Sigmoid colon (tissue), 7 donors: ENCODE results near the gene RHEB. TPM values are rescaled to one million over a fixed set of nuclear protein-coding genes. Genes with fewer than 3 reads are reported as not detected.
A peak's percentile ranks its signal among the peaks of the same experiment; 100 is the strongest.

Experiments
- DNase-seq: peaks from one replicate; pipeline ENCODE4 v3.0.0-alpha.2; 2019
- H3K27ac ChIP-seq, 4 donors: fragments of 200-600 bp; sonication (generic); one replicate each; pipeline ENCODE4 v1.5.1; 2016 to 2019; ENCODE audit warnings: mild to moderate bottlenecking in 1 of 4
- H3K27me3 ChIP-seq, 3 donors: fragments of 200-600 bp; sonication (generic); one replicate each; pipeline ENCODE4 v1.5.1; 2019; ENCODE audit warnings: mild to moderate bottlenecking in 1 of 3
- H3K36me3 ChIP-seq, 4 donors: fragments of 200-600 bp; sonication (generic); one replicate each; pipeline ENCODE4 v1.5.1; 2016 to 2019
- H3K4me1 ChIP-seq, 4 donors: fragments of 200-600 bp; sonication (generic); one replicate each; pipeline ENCODE4 v1.5.1; 2017 to 2019
- H3K4me3 ChIP-seq, 4 donors: fragments of 200-600 bp; sonication (generic); one replicate each; pipeline ENCODE4 v1.5.1; 2017 to 2019; ENCODE audit warnings: mild to moderate bottlenecking in 2 of 4, moderate library complexity in 1 of 4
- H3K9me3 ChIP-seq, 4 donors: fragments of 200-600 bp in 3 of 4; sonication (generic) in 3 of 4; one replicate each; pipeline versions ENCODE4 v1.5.1 to v1.6.1; 2013 to 2019
- EP300 ChIP-seq, 4 donors: sonication (generic); formaldehyde crosslinking; IDR thresholded peaks; one replicate each; pipeline ENCODE4 v1.6.1; 2017; ENCODE audit warnings: antibody characterized with exemption in 4 of 4
- POLR2A ChIP-seq, 2 donors: fragments of 450-650 bp; IDR thresholded peaks; one replicate each; pipeline ENCODE4 v1.6.1; 2016; ENCODE audit warnings: antibody characterized with exemption in 2 of 2, mild to moderate bottlenecking in 2 of 2, moderate library complexity in 2 of 2
- POLR2AphosphoS5 ChIP-seq, 4 donors: sonication (generic); formaldehyde crosslinking; IDR thresholded peaks; one replicate each; pipeline ENCODE4 v1.6.1; 2017; ENCODE audit warnings: antibody characterized with exemption in 4 of 4
- WGBS, 2 donors: extraction: QIAGEN DNeasy Blood & Tissue Kit; methylation state at CpG; one replicate each; pipeline ENCODE4 v1.1.7; 2013; 5-methylcytosine and 5-hydroxymethylcytosine counted together
- intact Hi-C: fragments of 100-400 bp; cut with DNase I; formaldehyde crosslinking; loops from one replicate; pipeline ENCODE4 v1.15.1; 2023
- polyA plus RNA-seq, 3 donors: library from polyadenylated mRNA; stranded (reverse); fragments of 200-250 nt; gene quantifications; one replicate each; pipeline ENCODE4 v1.2.3, GENCODE V29; 2013
- total RNA-seq, 4 donors: library from RNA; depleted of rRNA; stranded (reverse); fragments of >200 nt; gene quantifications; one replicate each; pipeline ENCODE4 v1.1.0, GENCODE V29; 2016
- TF ChIP-seq, protein P1 (sequence below), 4 experiments: fragments of 450-650 bp in 3 of 4; fragments of 200-600 bp in 1 of 4; IDR thresholded peaks; one replicate each; pipeline ENCODE4 v1.5.1; 2016 to 2019; ENCODE audit warnings: antibody characterized with exemption in 4 of 4, mild to moderate bottlenecking in 3 of 4, moderate library complexity in 2 of 4
- donor health status: healthy with polysubstance abuse.
- donor health status: Bipolar disorder and iron deficiency.
- donor health status: healthy.

The RHEB gene
- total and polyA plus RNA-seq, 7 donors = 48.3 to 162 (median 121) TPM

DNA sequence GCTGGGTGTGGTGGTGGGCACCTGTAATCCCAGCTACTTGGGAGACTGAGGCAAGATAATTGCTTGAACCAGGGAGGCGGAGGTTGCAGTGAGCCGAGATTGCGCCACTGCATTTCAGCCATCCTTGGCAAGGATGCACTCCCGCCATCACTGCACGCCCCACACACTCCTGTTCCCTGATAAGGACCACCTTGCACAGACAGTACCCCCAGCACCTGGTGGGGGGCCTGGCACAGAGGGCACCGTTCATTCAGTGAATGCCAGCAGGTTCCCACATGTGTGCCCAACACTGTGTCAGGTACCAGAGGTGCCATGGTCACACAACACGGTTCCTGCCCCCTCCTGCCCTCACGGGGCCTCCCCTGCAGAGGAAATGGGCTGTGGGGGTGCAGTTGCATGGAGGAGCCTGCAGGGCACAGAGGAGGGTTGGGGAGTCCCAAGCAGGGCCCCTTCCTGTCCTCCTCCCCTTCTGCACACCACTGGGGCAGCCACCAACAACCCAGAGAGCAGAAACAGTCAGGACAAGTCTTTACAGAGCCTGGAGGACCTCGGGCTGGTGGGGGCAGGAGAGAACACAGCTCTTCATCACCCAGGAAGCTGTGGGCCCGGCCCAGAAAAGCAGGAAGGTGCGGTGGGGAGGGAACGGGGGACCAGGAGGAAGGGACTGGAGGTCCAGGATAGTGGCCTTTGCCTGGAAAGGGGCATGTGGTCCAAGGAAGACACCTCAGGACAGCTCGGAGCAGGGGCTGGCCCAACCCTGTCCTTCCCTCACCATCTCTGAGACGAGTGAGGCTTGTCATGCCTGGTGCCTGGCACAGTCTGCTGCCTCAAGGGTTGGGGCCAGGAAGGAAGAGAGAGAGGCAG lies 86.8 kb downstream of the RHEB start:
- H3K27me3 ChIP-seq = no peaks in the 10 kb centered on the region
- no peak overlapping the region for H3K4me3 ChIP-seq
- no peaks in the 10 kb centered on the region for H3K9me3 ChIP-seq
- WGBS, 2 donors = 64 to 73% methylated on average over 14 of the region's 14 CpGs
- TF ChIP-seq, protein P1, sequence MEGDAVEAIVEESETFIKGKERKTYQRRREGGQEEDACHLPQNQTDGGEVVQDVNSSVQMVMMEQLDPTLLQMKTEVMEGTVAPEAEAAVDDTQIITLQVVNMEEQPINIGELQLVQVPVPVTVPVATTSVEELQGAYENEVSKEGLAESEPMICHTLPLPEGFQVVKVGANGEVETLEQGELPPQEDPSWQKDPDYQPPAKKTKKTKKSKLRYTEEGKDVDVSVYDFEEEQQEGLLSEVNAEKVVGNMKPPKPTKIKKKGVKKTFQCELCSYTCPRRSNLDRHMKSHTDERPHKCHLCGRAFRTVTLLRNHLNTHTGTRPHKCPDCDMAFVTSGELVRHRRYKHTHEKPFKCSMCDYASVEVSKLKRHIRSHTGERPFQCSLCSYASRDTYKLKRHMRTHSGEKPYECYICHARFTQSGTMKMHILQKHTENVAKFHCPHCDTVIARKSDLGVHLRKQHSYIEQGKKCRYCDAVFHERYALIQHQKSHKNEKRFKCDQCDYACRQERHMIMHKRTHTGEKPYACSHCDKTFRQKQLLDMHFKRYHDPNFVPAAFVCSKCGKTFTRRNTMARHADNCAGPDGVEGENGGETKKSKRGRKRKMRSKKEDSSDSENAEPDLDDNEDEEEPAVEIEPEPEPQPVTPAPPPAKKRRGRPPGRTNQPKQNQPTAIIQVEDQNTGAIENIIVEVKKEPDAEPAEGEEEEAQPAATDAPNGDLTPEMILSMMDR (IDR thresholded peaks at IDR 0.05) = no peak
- TF ChIP-seq POLR2AphosphoS5 (IDR thresholded peaks at IDR 0.05) = no peak
- TF ChIP-seq EP300 (IDR thresholded peaks at IDR 0.05) = no peak
- TF ChIP-seq POLR2A (IDR thresholded peaks at IDR 0.05) = no peak
- H3K36me3 ChIP-seq = no peaks in the 10 kb centered on the region
- intact Hi-C loops = no loop called here
- H3K27ac ChIP-seq = no peak overlapping the region
- peaks cover 0 to 38% (median 26%) of the 10 kb centered on the region in 4 donors for H3K4me1 ChIP-seq
- peak; percentile 60 for DNase-seq

DNA sequence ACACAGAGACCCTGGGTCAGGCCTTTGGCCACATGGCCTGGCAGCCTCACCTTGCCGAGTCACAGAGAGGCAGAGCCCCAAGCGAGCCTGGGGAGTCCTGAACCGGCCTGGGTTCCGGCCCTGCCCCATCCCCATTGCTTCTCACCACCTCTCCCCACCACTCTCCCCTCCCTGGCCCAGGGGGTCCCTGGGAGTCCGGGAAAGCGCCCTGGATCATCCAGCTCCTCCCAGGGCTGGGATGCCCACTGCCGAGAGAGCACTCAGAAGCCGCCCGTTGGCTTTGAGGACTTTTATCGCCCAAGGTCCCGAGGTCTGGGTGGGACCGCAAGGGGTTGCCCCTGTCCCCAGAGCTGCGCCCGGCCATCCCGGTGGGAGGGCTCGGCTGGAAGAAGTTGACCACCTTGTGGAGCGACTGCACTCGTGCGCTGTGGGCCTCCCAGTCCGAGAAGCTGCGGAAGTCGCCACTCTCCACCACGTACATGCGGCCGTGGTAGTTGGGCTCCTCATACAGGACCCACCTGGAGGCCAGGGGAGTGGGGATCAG lies 87.9 kb downstream of the RHEB start:
- 94 to 97% methylated on average over 25 of the region's 25 CpGs for WGBS, 2 donors
- H3K4me3 ChIP-seq = no peak overlapping the region
- H3K36me3 ChIP-seq = no peaks in the 10 kb centered on the region
- TF ChIP-seq, protein P1 (IDR thresholded peaks at IDR 0.05) = no peak
- no peak for TF ChIP-seq POLR2A (IDR thresholded peaks at IDR 0.05)
- TF ChIP-seq POLR2AphosphoS5 (IDR thresholded peaks at IDR 0.05) = no peak
- no peak for TF ChIP-seq EP300 (IDR thresholded peaks at IDR 0.05)
- H3K27ac ChIP-seq = no peak overlapping the region
- DNase-seq = peak; percentile 61
- H3K9me3 ChIP-seq = no peaks in the 10 kb centered on the region
- H3K27me3 ChIP-seq = no peaks in the 10 kb centered on the region
- intact Hi-C loops = no loop called here
- H3K4me1 ChIP-seq = peaks cover 0 to 35% (median 25%) of the 10 kb centered on the region in 4 donors

DNA sequence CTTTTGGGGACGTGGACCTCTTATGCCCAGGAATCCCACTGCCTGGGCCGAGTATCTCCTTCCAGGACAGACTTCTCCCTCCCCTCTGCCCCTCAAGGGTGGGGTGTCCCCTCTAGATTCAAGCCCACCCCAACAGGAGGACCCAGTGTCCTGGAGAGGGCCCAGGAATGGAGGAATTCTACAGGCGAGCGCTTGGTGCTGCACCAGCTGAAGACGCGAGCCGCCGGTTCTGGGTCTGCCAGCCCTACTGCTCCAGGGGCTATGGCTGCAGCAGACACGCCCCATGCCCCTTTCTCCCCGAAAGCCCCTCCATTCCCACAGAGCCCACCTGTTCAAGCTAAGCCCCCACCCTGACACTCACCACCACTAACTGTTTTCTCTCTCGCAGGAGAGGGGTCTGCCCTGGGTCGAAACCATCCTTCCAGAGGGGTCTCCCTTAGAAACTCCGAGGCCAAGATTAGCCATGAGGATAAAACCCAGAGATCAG lies 88.4 kb downstream of the RHEB start:
- Histone ChIP-seq H3K9me3 (no peaks in the 10 kb centered on the region), H3K27ac (no peak overlapping the region), H3K36me3 (no peaks in the 10 kb centered on the region), H3K4me3 (no peak overlapping the region), H3K4me1 (peaks cover 0 to 35% (median 25%) of the 10 kb centered on the region in 4 donors), H3K27me3 (no peaks in the 10 kb centered on the region)
- DNase-seq = peak; percentile 38
- WGBS, 2 donors = 92 to 93% methylated on average over 13 of the region's 13 CpGs
- intact Hi-C loops = no loop called here
- TF ChIP-seq, protein P1 (IDR thresholded peaks at IDR 0.05) = no peak
- TF ChIP-seq POLR2AphosphoS5 (IDR thresholded peaks at IDR 0.05) (no peak), EP300 (IDR thresholded peaks at IDR 0.05) (no peak), POLR2A (IDR thresholded peaks at IDR 0.05) (no peak)

DNA sequence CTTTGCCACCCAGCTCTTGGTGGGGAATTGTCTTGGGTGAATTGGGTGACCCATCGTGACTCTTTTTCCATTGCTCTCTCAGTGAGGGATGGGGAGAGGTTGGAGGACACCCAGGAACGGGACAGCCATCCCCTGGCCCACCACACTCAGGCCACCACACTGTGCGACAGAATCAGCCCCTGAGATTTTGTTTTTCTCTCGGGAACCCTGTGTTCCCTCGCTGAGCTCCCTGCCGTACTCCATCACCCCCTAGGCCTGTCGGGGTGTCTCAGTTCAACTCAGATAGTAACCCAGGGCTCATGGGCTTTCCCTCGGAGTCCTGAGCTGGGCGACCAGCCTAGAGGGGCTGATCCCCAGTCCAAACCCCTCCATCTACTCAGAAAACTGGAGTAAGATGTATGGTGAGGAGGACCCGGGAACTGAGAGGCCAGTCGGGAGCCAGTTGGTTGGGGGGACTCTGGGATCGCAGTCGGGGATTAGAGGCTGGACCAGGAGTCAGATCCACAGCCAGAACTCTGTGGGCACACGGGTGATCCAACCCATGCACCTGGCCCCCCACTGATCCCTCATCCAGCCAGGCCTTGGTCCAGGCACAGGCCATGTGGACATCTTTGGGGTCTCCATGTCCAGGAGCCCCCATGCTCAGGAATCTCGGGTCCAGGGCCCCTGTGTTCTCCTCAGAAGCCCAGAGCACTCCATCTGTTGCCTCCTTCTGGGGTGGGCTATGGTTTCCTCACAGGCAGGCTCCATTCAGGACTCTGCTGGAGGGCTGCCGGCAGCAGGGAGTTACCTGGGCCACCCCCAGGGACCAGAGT lies 89.1 kb downstream of the RHEB start:
- Histone ChIP-seq H3K27ac (no peak overlapping the region), H3K27me3 (no peaks in the 10 kb centered on the region), H3K4me3 (no peak overlapping the region), H3K9me3 (no peaks in the 10 kb centered on the region), H3K4me1 (peaks cover 0 to 36% (median 29%) of the 10 kb centered on the region in 4 donors), H3K36me3 (no peaks in the 10 kb centered on the region)
- intact Hi-C loops = no loop called here
- TF ChIP-seq, protein P1 (IDR thresholded peaks at IDR 0.05) = no peak
- TF ChIP-seq EP300 (IDR thresholded peaks at IDR 0.05) (no peak), POLR2A (IDR thresholded peaks at IDR 0.05) (no peak), POLR2AphosphoS5 (IDR thresholded peaks at IDR 0.05) (no peak)
- DNase-seq = peak; percentile 63
- 91 to 92% methylated on average over 16 of the region's 16 CpGs for WGBS, 2 donors
